HL-60 (cell line): ENCODE results near the gene ROCK2.
"Not testable (repeated sequence)": the region's sequence is repeated elsewhere in the genome, so short reads cannot be mapped to it uniquely, and the experiment has no call there.

Source experiments
- DNase-seq, 2 experiments: peaks; one replicate each; pipeline ENCODE4 v3.0.0-alpha.2; 2010 to 2020; ENCODE audit warnings: low read depth in 1 of 2, low spot score in 1 of 2
- H3K27ac ChIP-seq: fragments of 250-450 bp; sonication (Bioruptor Pico); replicated peaks from 2 replicates; pipeline ENCODE4 v1.5.1; 2020; ENCODE audit warnings: mild to moderate bottlenecking, moderate library complexity
- H3K27me3 ChIP-seq: fragments of 250-450 bp; sonication (Bioruptor Pico); 2 replicates; pipeline ENCODE4 v1.5.1; 2021; ENCODE audit warnings: mild to moderate bottlenecking, moderate library complexity; ENCODE audit not compliant: insufficient read depth, poor library complexity, severe bottlenecking
- H3K4me3 ChIP-seq: replicated peaks from 2 replicates; pipeline ENCODE4 v1.5.1; 2011; ENCODE audit warnings: mild to moderate bottlenecking, control low read depth, low read length; ENCODE audit not compliant: insufficient read depth
- CTCF ChIP-seq: IDR thresholded peaks from one replicate; pipeline ENCODE4 v1.5.1; 2011; ENCODE audit warnings: low read length, control low read depth, inconsistent platforms; ENCODE audit not compliant: insufficient read depth
- GABPA ChIP-seq: IDR thresholded peaks from 2 replicates; pipeline ENCODE4 v1.6.1; 2012; ENCODE audit warnings: low read depth
- POLR2AphosphoS5 ChIP-seq: IDR thresholded peaks from 2 replicates; pipeline ENCODE4 v1.6.1; 2012; ENCODE audit warnings: low read depth
- REST ChIP-seq: IDR thresholded peaks from 2 replicates; pipeline ENCODE4 v1.6.1; 2012; ENCODE audit warnings: low read depth; ENCODE audit not compliant: insufficient replicate concordance
- SPI1 ChIP-seq: IDR thresholded peaks from 2 replicates; pipeline ENCODE4 v1.6.1; 2012; ENCODE audit warnings: low read depth, mild to moderate bottlenecking, borderline replicate concordance

Gene ROCK2

GRCh38 chr2:11264818-11265217 is 79.6 kb downstream of the ROCK2 start:
- Histone ChIP-seq H3K4me3 (no peak overlapping the region), H3K27me3 (no peaks in the 10 kb centered on the region), H3K27ac (no peak overlapping the region)
- DNase-seq: no peak
- TF ChIP-seq CTCF (no peak), REST (no peak), SPI1 (no peak), POLR2AphosphoS5 (no peak), GABPA (no peak)

DNA sequence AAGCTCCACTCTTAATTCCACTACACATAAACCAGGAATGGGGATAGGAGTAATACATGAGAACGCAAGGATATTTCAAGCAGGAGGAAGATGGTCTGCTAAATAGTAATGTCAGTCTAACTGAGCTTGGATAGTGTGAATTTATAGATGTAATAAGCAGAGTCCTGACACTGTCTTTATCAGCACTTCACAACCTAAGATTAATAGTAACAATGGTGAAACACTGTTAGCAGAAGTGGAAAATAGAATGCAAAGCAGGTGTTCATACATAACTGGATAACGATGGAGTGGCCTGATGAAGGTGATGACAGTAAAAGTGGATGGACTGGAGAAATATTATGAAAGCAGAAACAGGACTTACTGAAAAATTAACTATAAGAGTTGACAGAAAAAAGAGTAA is 80.4 kb downstream of the ROCK2 start:
- DNase-seq: no peak
- no peak for TF ChIP-seq SPI1
- TF ChIP-seq REST: no peak
- no peak for TF ChIP-seq GABPA
- TF ChIP-seq CTCF: no peak
- H3K27me3 ChIP-seq: no peaks in the 10 kb centered on the region
- no peak overlapping the region for H3K4me3 ChIP-seq
- H3K27ac ChIP-seq: no peak overlapping the region

- Histone ChIP-seq H3K4me3 (no peak overlapping the region), H3K27ac (no peak overlapping the region), H3K27me3 (no peaks in the 10 kb centered on the region)
- DNase-seq: no peak
- no peak for TF ChIP-seq REST
- no peak for TF ChIP-seq GABPA
- TF ChIP-seq CTCF: no peak
- TF ChIP-seq POLR2AphosphoS5: no peak
- TF ChIP-seq SPI1: no peak
Measured at GRCh38 chr2:11263177-11263576, 81.3 kb downstream of the ROCK2 start.

DNA sequence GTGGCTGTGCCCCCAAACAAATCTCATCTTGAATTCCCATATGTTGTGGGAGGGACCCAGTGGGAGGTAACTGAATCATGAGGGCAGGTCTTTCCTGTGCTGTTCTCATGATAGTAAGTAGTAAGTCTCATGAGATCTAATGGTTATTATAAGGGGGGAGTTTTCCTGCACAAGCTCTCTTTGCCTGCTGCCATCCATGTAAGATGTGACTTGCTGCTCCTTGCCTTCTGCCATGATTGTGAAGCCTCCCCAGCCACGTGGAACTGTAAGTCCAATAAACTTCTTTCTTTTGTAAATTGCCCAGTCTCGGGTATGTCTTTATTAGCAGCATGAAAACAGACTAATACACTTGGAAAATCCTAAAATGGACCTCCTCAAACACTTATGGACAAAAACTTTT is 82.0 kb downstream of the ROCK2 start:
- H3K4me3 ChIP-seq, H3K27ac ChIP-seq, H3K27me3 ChIP-seq, DNase-seq: not testable (repeated sequence)

GRCh38 chr2:11261564-11261963 is 82.9 kb downstream of the ROCK2 start:
- not testable (repeated sequence) for H3K4me3 ChIP-seq, DNase-seq

More at GRCh38 chr2:11261564-11261963, 82.9 kb downstream of the ROCK2 start:
- not testable (repeated sequence) for H3K27ac ChIP-seq, H3K27me3 ChIP-seq
